Measurements from ENCODE around the gene CDH13.

Gene CDH13

DNA sequence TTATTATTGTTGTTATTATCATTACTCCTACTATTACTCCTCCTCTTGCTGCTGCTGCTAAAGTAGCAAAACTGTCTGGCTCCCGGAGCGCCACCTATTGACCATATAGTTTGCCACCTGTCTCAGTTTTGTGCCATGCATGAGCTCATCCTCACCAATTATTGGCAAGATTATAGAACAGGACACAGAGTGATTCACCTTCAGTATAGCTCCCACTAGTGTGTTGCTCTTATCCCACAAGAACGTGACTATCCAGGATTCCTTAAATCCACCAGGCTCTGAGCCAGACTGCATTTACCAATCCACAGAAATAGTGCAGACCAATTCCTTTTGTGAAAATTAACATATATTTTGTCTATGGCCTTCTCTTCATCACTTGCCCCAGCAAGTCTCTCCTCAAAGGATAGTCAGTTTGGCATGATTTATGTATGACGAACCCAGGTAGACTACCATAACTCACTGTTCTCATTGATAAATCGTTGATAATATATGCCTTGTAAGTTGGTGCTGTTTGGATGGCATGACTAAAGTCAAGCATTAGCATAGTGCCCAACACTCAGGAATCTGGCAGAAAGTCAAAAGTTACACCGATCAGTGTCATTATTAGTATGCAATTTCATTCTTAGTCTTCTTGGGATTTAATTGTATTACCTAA lies 775.5 kb downstream of the CDH13 start:
- H3K4me3 ChIP-seq (ENCODE audit: low read depth, low read length): no peak overlapping the region
- no peak for TF ChIP-seq CTCF (IDR thresholded peaks at IDR 0.05; ENCODE audit: low read depth, low read length)

DNA sequence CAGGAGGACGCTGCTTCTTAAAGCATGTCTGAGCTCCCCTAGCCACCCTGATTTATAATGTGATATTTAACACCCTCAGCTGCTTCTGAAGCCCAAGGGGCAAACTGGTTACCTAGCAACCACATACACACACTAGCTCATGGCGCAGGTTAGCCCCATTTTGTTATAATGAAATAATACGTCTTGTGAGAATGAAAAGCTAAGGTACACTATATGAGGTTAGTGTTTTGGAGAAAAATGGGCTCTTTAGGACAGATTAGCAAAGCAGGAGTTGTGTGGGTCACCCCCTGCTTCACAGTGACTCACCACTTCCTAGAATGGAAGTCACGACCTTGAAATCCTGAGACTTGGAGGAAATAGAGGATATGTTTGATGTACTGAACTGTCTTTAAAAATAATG lies 776.2 kb downstream of the CDH13 start:
- TF ChIP-seq CTCF (IDR thresholded peaks at IDR 0.05; ENCODE audit: low read depth, low read length): no peak
- no peak overlapping the region for H3K4me3 ChIP-seq (ENCODE audit: low read depth, low read length)

- H3K4me3 ChIP-seq (ENCODE audit: low read depth, low read length): no peak overlapping the region
- TF ChIP-seq CTCF (IDR thresholded peaks at IDR 0.05; ENCODE audit: low read depth, low read length): no peak
Measured at GRCh38 chr16:83403761-83404160, 777.0 kb downstream of the CDH13 start.

DNA sequence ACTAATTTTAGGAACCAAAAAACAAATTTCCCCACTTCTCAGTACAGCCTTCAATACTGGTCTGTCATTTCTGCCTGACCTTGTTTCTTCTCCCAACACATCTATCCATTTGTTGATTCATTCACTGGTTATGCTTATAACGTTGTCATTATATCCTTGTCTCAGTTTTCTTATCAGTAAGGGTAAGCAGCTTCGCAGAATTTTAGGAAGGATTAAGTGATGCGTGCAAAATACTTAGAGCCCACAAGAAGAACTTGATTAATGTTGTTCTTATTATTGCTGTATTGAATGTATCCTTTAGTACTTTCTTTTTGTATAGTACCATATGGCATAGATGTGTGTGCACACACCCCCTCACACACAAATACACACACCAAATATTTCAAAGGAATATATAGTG lies 777.5 kb downstream of the CDH13 start:
- no peak for TF ChIP-seq CTCF (IDR thresholded peaks at IDR 0.05; ENCODE audit: low read depth, low read length)
- H3K4me3 ChIP-seq (ENCODE audit: low read depth, low read length): no peak overlapping the region

- no peak for TF ChIP-seq CTCF (IDR thresholded peaks at IDR 0.05; ENCODE audit: low read depth, low read length)
- H3K4me3 ChIP-seq (ENCODE audit: low read depth, low read length): no peak overlapping the region
Measured at GRCh38 chr16:83407928-83408327, 781.2 kb downstream of the CDH13 start.

GRCh38 chr16:83409347-83409746 lies 782.6 kb downstream of the CDH13 start:
- TF ChIP-seq CTCF (IDR thresholded peaks at IDR 0.05; ENCODE audit: low read depth, low read length): no peak
- H3K4me3 ChIP-seq (ENCODE audit: low read depth, low read length): no peak overlapping the region

DNA sequence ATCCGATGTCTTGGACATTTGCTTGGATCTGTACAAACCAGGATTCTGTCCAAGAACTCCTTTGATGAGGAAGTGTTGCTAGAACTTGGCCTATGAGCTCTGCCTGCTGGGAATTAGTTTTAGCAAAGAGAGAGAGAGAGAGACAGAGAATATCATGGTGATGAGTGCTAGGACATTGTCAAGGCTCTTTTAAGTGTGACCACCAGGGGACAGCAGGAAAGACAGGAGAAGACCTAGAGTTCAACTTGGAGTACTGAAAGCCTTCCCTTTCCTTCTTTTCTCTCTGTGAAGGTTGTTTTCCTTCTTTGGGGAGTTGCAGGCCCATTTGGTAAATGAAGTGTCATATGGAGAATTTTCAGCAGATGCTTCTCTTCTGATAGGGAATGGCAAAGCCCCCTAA lies 791.8 kb downstream of the CDH13 start:
- no peak for TF ChIP-seq CTCF (IDR thresholded peaks at IDR 0.05; ENCODE audit: low read depth, low read length)
- H3K4me3 ChIP-seq (ENCODE audit: low read depth, low read length): no peak overlapping the region
